GM18951 (cell line): ENCODE data around the gene CDH9.

Source experiments
- POLR2A ChIP-seq: IDR thresholded peaks from 4 replicates; pipeline ENCODE4 v1.6.1; 2011; ENCODE audit warnings: mild to moderate bottlenecking; ENCODE audit not compliant: insufficient read length, insufficient read depth; ENCODE audit errors: extremely low read depth
- in situ Hi-C: fragments of 300-500 bp; cut with MboI; formaldehyde crosslinking; loops from one replicate; pipeline ENCODE4 v1.12.0; 2022; ENCODE audit warnings: low sequenced_read_pairs, mixed read lengths, inconsistent platforms; ENCODE audit not compliant: unreplicated experiment

Gene CDH9

DNA sequence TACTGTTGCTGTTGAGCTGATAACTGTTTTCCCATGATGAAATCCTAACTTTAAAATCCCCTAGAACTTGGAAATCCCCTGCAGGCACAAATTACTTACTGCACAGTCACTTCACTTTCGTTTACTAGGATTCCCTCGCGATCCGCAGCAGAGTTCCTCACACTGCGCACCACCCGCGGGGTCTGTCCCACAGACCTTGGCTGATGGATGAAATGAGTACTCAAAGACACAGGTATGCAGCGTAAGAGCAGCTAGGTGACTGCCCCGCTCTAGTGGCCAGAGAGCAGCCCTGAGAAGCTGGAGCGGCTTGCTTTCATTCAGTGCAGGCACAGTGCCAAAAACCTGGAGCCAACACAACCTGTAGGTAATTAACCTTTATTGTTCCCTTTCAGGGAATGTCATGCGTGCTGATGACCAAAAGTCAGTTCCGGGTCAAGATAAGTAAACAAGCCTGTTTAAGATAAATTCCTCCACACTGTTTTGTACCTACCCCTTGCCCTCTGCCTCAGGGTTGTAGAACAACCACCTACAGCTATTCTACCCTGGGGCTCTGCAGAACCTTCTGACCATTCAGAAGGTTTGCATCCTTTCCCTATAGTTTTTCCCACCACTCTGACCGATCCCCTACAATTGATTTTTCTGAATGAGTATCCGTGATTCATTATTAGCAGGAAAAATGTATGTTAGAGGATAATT is 191.2 kb downstream of the CDH9 start:
- no peak for TF ChIP-seq POLR2A
- in situ Hi-C loops, result no loop called here

- in situ Hi-C loops, result no loop called here
- no peak for TF ChIP-seq POLR2A
Measured at GRCh38 chr5:26843677-26844076, 194.7 kb downstream of the CDH9 start.

DNA sequence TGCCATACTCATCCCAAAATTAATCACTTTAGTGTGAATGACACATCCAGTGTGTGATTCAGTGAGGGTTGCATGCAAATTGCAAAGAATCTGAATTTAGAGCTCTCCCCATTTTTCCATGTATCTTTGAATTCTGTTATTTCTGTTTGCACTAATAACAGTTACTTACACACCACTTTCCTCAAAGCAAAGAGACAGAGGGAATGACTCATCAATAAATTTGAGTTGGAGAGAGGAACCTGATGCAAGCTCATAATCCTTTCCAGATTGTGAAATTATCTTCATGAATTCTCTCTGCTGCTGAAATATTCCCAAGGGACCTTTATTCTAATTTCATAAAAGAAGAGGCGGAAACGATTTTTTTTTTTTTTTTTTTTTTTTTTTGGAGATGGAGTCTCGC is 204.8 kb downstream of the CDH9 start:
- TF ChIP-seq POLR2A, result no peak
- in situ Hi-C loops, result no loop called here
